B cell (primary cell): ENCODE results near the gene CAPNS1.
"Not testable (repeated sequence)": the region's sequence is repeated elsewhere in the genome, so short reads cannot be mapped to it uniquely, and the experiment has no call there.

Experiments
- CTCF ChIP-seq: fragments of 200-600 bp; IDR thresholded peaks from one replicate; pipeline ENCODE4 v1.8.0; 2022; ENCODE audit warnings: antibody characterized with exemption, mild to moderate bottlenecking
- EZH2 ChIP-seq: IDR thresholded peaks from 2 replicates; pipeline ENCODE4 v1.6.1; 2012; ENCODE audit warnings: borderline replicate concordance, low read depth, mild to moderate bottlenecking, moderate library complexity, low read length; ENCODE audit not compliant: insufficient read depth, poor library complexity, severe bottlenecking

GRCh38 chr19:36179077-36179476 lies 39.2 kb downstream of the CAPNS1 start:
- TF ChIP-seq CTCF, EZH2: not testable (repeated sequence)
